Measurements from ENCODE around the gene ANAPC5.

ANAPC5 gene

DNA sequence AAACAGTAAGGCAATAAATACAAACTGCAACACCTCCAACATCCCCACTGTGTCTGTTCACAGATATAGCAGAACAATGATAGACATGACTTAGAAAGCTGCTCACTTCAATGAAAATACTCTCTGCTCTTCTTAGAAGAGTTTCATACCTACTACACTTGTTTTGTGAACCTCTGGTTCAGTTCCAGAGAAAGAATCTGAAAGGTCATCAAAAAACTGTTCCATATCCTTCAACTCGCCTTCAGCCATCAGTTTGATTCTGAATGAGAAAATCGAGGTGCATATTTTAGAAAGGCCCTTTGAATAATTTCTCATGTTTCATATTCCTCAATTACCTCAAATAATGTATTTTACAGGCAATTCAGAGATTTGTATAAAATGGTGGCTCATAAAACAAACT is 5.5 kb downstream of the ANAPC5 start:
- Histone ChIP-seq H3K9me2 (replicated peaks; ENCODE audit: control insufficient read depth, low read length) (no peaks in the 10 kb centered on the region), H3F3A (ENCODE audit: control insufficient read depth, insufficient read depth) (peaks cover 6% of the 10 kb centered on the region; the same call in 1 of the 2 replicates), H3K4me2 (ENCODE audit: low read length) (no peak overlapping the region), H3K9me3 (ENCODE audit: control insufficient read depth, insufficient read depth, low read length) (no peaks in the 10 kb centered on the region), H3K79me2 (ENCODE audit: control insufficient read depth, low read length) (peaks cover 72% of the 10 kb centered on the region), H3K4me3 (ENCODE audit: low read length) (no peak overlapping the region), H4K20me1 (ENCODE audit: control insufficient read depth, insufficient read depth, low read depth, low read length) (peaks cover 10% of the 10 kb centered on the region; the same call in 1 of the 2 replicates), H3K27me3 (ENCODE audit: control insufficient read depth, low read length) (no peaks in the 10 kb centered on the region), H3K4me1 (ENCODE audit: control insufficient read depth, low read length) (peaks cover 27% of the 10 kb centered on the region), H3K27ac (ENCODE audit: low read depth, low read length) (no peak overlapping the region), H3K36me3 (ENCODE audit: control insufficient read depth, low read length) (peaks cover 64% of the 10 kb centered on the region)
- TF ChIP-seq EZH2phosphoT487 (IDR thresholded peaks at IDR 0.05; ENCODE audit: borderline replicate concordance, low read length), result no peak
- TF ChIP-seq, protein P1, sequence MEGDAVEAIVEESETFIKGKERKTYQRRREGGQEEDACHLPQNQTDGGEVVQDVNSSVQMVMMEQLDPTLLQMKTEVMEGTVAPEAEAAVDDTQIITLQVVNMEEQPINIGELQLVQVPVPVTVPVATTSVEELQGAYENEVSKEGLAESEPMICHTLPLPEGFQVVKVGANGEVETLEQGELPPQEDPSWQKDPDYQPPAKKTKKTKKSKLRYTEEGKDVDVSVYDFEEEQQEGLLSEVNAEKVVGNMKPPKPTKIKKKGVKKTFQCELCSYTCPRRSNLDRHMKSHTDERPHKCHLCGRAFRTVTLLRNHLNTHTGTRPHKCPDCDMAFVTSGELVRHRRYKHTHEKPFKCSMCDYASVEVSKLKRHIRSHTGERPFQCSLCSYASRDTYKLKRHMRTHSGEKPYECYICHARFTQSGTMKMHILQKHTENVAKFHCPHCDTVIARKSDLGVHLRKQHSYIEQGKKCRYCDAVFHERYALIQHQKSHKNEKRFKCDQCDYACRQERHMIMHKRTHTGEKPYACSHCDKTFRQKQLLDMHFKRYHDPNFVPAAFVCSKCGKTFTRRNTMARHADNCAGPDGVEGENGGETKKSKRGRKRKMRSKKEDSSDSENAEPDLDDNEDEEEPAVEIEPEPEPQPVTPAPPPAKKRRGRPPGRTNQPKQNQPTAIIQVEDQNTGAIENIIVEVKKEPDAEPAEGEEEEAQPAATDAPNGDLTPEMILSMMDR (IDR thresholded peaks at IDR 0.05; ENCODE audit: low read depth, low read length, poor library complexity, severe bottlenecking), result no peak

DNA sequence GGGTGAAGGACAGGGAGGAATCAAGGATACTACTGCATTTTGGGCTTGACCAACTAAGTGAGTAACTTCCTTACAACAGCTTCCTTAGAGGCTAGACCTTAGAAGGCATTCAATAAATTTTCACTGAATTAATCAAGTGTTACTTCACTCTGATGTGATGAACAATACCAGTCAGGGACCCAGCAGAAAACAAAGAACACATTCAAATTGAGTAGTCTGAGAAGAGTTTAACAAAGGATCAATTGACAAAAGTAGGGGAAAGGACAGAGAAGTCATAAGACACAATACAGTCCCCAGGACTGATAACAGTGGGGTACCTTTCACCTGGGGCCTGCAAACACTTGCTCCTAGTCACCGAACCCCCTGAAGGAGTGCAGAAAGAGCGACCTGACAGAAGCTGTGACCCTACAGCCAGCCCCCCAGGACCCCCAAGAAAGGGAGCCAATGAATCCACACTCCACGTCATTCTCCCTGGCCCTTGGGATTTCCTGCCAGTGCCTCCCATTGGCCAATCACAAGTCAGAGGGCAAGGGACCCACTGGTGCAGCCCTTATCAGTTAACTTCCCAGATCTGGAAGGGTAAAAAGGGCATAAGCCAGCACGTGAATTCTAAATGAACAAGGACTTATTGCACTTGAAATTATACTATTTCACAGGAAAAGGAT is 6.9 kb downstream of the ANAPC5 start:
- no peak overlapping the region for H3K4me2 ChIP-seq (ENCODE audit: low read length)
- H3K79me2 ChIP-seq (ENCODE audit: control insufficient read depth, low read length), result peaks cover 57% of the 10 kb centered on the region
- H3K27ac ChIP-seq (ENCODE audit: low read depth, low read length), result no peak overlapping the region
- peaks cover 18% of the 10 kb centered on the region for H3K4me1 ChIP-seq (ENCODE audit: control insufficient read depth, low read length)
- TF ChIP-seq, protein P1 (IDR thresholded peaks at IDR 0.05; ENCODE audit: low read depth, low read length, poor library complexity, severe bottlenecking), result no peak
- TF ChIP-seq EZH2phosphoT487 (IDR thresholded peaks at IDR 0.05; ENCODE audit: borderline replicate concordance, low read length), result no peak
- no peaks in the 10 kb centered on the region for H3K9me2 ChIP-seq (replicated peaks; ENCODE audit: control insufficient read depth, low read length)
- H3F3A ChIP-seq (ENCODE audit: control insufficient read depth, insufficient read depth), result peaks cover 6% of the 10 kb centered on the region; the same call in 1 of the 2 replicates
- H3K4me3 ChIP-seq (ENCODE audit: low read length), result no peak overlapping the region
- H3K36me3 ChIP-seq (ENCODE audit: control insufficient read depth, low read length), result peaks cover 71% of the 10 kb centered on the region
- H3K27me3 ChIP-seq (ENCODE audit: control insufficient read depth, low read length), result no peaks in the 10 kb centered on the region
- H4K20me1 ChIP-seq (ENCODE audit: control insufficient read depth, insufficient read depth, low read depth, low read length), result 0 out of 2 replicates have a peak, but pooled peaks cover 4% of the 10 kb centered on the region
- no peaks in the 10 kb centered on the region for H3K9me3 ChIP-seq (ENCODE audit: control insufficient read depth, insufficient read depth, low read length)

DNA sequence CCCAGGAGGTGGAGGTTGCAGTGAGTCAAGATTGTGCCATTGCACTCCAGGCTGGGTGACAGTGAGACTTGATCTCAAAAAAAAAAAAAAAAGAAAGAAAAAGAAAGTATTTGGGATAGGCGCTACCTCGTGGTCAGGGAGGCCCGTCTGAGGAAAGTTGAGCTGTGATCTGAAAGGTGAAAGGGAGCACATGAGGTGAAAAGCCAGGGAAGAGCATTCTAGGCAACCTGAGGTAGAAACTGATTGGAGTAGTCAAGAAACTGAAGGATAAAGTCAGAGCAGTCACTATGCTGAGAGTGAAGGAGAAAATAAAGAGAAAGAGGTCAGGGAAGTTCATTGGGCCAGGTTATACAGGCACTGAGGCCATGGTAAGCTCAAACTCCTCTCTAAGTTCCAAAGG is 7.7 kb downstream of the ANAPC5 start:
- no peak for TF ChIP-seq EZH2phosphoT487 (IDR thresholded peaks at IDR 0.05; ENCODE audit: borderline replicate concordance, low read length)
- TF ChIP-seq, protein P1 (IDR thresholded peaks at IDR 0.05; ENCODE audit: low read depth, low read length, poor library complexity, severe bottlenecking), result no peak
- no peak overlapping the region for H3K27ac ChIP-seq (ENCODE audit: low read depth, low read length)
- H3K36me3 ChIP-seq (ENCODE audit: control insufficient read depth, low read length), result peaks cover 74% of the 10 kb centered on the region
- H3K4me1 ChIP-seq (ENCODE audit: control insufficient read depth, low read length), result peaks cover 15% of the 10 kb centered on the region
- H3F3A ChIP-seq (ENCODE audit: control insufficient read depth, insufficient read depth), result peaks cover 6% of the 10 kb centered on the region; the same call in 1 of the 2 replicates
- no peak overlapping the region for H3K4me3 ChIP-seq (ENCODE audit: low read length)
- H4K20me1 ChIP-seq (ENCODE audit: control insufficient read depth, insufficient read depth, low read depth, low read length), result 0 out of 2 replicates have a peak, but pooled peaks cover 4% of the 10 kb centered on the region
- H3K27me3 ChIP-seq (ENCODE audit: control insufficient read depth, low read length), result no peaks in the 10 kb centered on the region
- H3K9me2 ChIP-seq (replicated peaks; ENCODE audit: control insufficient read depth, low read length), result no peaks in the 10 kb centered on the region
- peaks cover 49% of the 10 kb centered on the region for H3K79me2 ChIP-seq (ENCODE audit: control insufficient read depth, low read length)
- H3K9me3 ChIP-seq (ENCODE audit: control insufficient read depth, insufficient read depth, low read length), result no peaks in the 10 kb centered on the region
- no peak overlapping the region for H3K4me2 ChIP-seq (ENCODE audit: low read length)

All from DOHH2 (cell line).